Lung (tissue), 12 donors: ENCODE results near the gene CENATAC. TPM values are rescaled to one million over a fixed set of nuclear protein-coding genes. Genes with fewer than 3 reads are reported as not detected.
A peak's percentile ranks its signal among the peaks of the same experiment; 100 is the strongest.
"Not testable (repeated sequence)": the region's sequence is repeated elsewhere in the genome, so short reads cannot be mapped to it uniquely, and the experiment has no call there.

Source experiments
- ATAC-seq: fragments of 200-7000 bp; cut with Tn5 transposase; one replicate; pipeline ENCODE4 v1.9.1; 2020; ENCODE audit warnings: moderate number of reproducible peaks; ENCODE audit not compliant: insufficient read depth, low FRiP score
- DNase-seq, 3 donors: peaks; one replicate each; pipeline ENCODE4 v3.0.0-alpha.2; 2013 to 2017
- H3K27ac ChIP-seq, 2 donors: one replicate each; pipeline ENCODE4 v1.5.1; 2013; ENCODE audit warnings: mild to moderate bottlenecking in 2 of 2, moderate library complexity in 2 of 2, control low read depth in 1 of 2, inconsistent platforms in 1 of 2, low read depth in 1 of 2, low read length in 1 of 2
- H3K27me3 ChIP-seq, 3 donors: one replicate each; pipeline ENCODE4 v1.5.1; 2013; ENCODE audit warnings: low read length in 2 of 3; ENCODE audit not compliant: control insufficient read depth in 3 of 3, insufficient read depth in 3 of 3
- H3K36me3 ChIP-seq, 4 donors: one replicate each; pipeline ENCODE4 v1.5.1; 2013; ENCODE audit warnings: low read length in 4 of 4, mild to moderate bottlenecking in 1 of 4, moderate library complexity in 1 of 4; ENCODE audit not compliant: control insufficient read depth in 4 of 4, insufficient read depth in 4 of 4
- H3K4me1 ChIP-seq, 5 donors: one replicate each; pipeline ENCODE4 v1.5.1; 2013; ENCODE audit warnings: low read length in 5 of 5, mild to moderate bottlenecking in 2 of 5, moderate library complexity in 1 of 5; ENCODE audit not compliant: control insufficient read depth in 5 of 5, insufficient read depth in 5 of 5
- H3K4me3 ChIP-seq: one replicate; pipeline ENCODE4 v1.5.1; 2013; ENCODE audit warnings: mild to moderate bottlenecking, control low read depth, moderate library complexity
- H3K9ac ChIP-seq, 2 donors: one replicate each; pipeline ENCODE4 v1.5.1; 2013; ENCODE audit warnings: low read length in 2 of 2, control low read depth in 1 of 2; ENCODE audit not compliant: insufficient read depth in 1 of 2
- H3K9me3 ChIP-seq, 4 donors: one replicate each; pipeline ENCODE4 v1.5.1; 2013; ENCODE audit warnings: low read length in 3 of 4, mild to moderate bottlenecking in 1 of 4, moderate library complexity in 1 of 4; ENCODE audit not compliant: control insufficient read depth in 4 of 4, insufficient read depth in 3 of 4
- WGBS, 2 donors: extraction: QIAGEN DNeasy Blood & Tissue Kit; methylation state at CpG; one replicate each; pipeline ENCODE4 v1.1.7; 2013; 5-methylcytosine and 5-hydroxymethylcytosine counted together
- polyA plus RNA-seq, 2 donors: library from polyadenylated mRNA; stranded (reverse); fragments of 200-250 nt; gene quantifications; one replicate each; pipeline ENCODE4 v1.2.1, GENCODE V29; 2013
- total RNA-seq, 2 donors: library from RNA; depleted of rRNA in 1 of 2; stranded (reverse); fragments of >200 nt in 1 of 2; gene quantifications; one replicate each; pipeline ENCODE4 v1.2.1, GENCODE V29; 2014 to 2021
- TF ChIP-seq, protein P1 (sequence below): IDR thresholded peaks from 2 replicates; pipeline ENCODE4 v1.5.1; 2012; ENCODE audit warnings: mild to moderate bottlenecking; ENCODE audit errors: control extremely low read depth, extremely low read depth
- donor health status: control.
- donor health status: control.
- donor health status: Bipolar disorder and iron deficiency.
- donor health status: healthy.
- donor health status: DM: yes; HTN: yes; CAD: no.

Gene CENATAC
- total and polyA plus RNA-seq, 4 donors = 12.3 to 97.5 (median 53.5) TPM

DNA sequence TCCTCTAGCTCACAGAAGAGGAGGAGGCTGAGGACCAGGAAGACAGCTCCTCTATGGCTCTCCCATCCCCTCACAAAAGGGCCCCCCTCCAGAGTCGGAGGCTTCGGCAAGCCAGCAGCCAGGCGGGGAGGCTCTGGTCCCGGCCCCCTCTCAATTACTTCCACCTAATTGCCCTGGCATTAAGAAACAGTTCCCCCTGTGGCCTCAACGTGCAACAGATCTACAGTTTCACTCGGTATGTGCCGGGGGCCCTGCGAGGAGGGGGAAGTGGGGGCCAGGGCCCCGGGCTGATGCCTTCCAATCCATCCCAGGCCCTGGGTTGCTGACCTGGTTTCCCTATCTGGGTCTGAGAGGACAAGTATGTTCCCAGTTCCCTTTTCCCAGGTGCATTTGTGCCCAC is 18.5 kb upstream of the CENATAC start:
- DNase-seq (no peak), ATAC-seq (no peak)
- Histone ChIP-seq H3K27me3 (no peaks in the 10 kb centered on the region), H3K4me3 (no peak overlapping the region), H3K9me3 (no peaks in the 10 kb centered on the region), H3K9ac (no peak overlapping the region), H3K4me1 (peaks cover 0 to 13% (median 0%) of the 10 kb centered on the region in 5 donors), H3K27ac (no peak overlapping the region), H3K36me3 (no peaks in the 10 kb centered on the region)
- TF ChIP-seq, protein P1, sequence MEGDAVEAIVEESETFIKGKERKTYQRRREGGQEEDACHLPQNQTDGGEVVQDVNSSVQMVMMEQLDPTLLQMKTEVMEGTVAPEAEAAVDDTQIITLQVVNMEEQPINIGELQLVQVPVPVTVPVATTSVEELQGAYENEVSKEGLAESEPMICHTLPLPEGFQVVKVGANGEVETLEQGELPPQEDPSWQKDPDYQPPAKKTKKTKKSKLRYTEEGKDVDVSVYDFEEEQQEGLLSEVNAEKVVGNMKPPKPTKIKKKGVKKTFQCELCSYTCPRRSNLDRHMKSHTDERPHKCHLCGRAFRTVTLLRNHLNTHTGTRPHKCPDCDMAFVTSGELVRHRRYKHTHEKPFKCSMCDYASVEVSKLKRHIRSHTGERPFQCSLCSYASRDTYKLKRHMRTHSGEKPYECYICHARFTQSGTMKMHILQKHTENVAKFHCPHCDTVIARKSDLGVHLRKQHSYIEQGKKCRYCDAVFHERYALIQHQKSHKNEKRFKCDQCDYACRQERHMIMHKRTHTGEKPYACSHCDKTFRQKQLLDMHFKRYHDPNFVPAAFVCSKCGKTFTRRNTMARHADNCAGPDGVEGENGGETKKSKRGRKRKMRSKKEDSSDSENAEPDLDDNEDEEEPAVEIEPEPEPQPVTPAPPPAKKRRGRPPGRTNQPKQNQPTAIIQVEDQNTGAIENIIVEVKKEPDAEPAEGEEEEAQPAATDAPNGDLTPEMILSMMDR = no peak
- 24 to 56% methylated on average over 9 of the region's 9 CpGs for WGBS, 2 donors

DNA sequence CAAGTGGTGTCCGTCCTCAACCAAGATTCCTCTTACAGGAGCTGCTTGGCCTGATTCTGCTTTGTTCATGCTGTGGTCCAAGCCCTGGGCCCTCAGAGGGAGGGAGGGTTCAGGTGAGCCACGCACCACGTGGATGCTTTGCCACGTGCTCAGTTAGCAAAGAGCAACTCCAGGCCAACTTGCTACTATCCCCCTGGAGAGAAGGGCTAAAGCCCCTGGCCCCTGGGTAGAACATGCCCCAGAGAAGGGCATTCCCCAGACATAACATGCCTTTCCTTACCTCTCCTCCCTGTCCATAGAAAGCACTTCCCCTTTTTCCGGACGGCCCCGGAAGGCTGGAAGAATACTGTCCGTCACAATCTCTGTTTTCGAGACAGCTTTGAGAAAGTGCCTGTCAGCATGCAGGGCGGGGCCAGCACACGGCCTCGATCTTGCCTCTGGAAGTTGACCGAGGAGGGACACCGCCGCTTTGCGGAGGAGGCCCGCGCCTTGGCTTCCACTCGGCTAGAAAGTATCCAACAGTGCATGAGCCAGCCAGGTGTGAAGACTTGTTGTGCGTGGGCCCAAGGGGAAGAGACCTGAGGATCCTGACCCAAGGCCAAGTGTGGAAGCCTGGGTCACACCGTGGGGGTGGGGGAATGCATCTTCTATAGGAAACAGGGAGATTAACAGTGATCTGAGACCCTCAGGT is 17.6 kb upstream of the CENATAC start:
- H3K9ac ChIP-seq = peak overlapping the region in 1 of 2 donors; percentile 37
- TF ChIP-seq, protein P1 = no peak
- H3K4me1 ChIP-seq = peaks cover 0 to 13% (median 0%) of the 10 kb centered on the region in 5 donors
- H3K4me3 ChIP-seq = no peak overlapping the region
- peak; percentile 29 to 47 (median 36) for DNase-seq
- peak; percentile 54 for ATAC-seq
- no peaks in the 10 kb centered on the region for H3K27me3 ChIP-seq
- H3K27ac ChIP-seq = no peak overlapping the region
- no peaks in the 10 kb centered on the region for H3K36me3 ChIP-seq
- no peaks in the 10 kb centered on the region for H3K9me3 ChIP-seq
- 21 to 29% methylated on average over 21 of the region's 21 CpGs for WGBS, 2 donors

DNA sequence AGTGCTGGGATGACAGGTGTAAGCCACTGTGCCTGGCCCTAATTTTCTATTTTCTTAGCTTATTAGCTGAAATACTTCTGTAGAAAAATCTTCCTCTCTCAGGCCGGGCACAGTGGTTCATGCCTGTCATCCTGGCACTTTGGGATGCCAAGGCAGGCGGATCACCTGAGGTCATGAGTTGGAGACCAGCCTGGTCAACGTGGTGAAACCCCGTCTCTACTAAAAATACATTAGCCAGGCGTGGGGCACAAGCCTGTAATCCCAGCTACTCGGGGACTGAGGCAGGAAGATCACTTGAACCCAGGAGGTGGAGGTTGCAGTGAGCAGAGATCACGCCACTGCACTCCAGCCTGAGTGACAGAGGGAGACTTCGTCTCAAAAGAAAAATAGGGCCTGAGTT is 13.6 kb upstream of the CENATAC start:
- H3K36me3 ChIP-seq, H3K4me3 ChIP-seq, H3K9me3 ChIP-seq, H3K27me3 ChIP-seq, H3K9ac ChIP-seq, DNase-seq, ATAC-seq: not testable (repeated sequence)
- WGBS, 2 donors = 67 to 74% methylated on average over 8 of the region's 8 CpGs
- H3K27ac ChIP-seq = peak overlapping the region in 1 of 2 donors; percentile 3
- peaks cover 0 to 13% (median 0%) of the 10 kb centered on the region in 5 donors for H3K4me1 ChIP-seq

DNA sequence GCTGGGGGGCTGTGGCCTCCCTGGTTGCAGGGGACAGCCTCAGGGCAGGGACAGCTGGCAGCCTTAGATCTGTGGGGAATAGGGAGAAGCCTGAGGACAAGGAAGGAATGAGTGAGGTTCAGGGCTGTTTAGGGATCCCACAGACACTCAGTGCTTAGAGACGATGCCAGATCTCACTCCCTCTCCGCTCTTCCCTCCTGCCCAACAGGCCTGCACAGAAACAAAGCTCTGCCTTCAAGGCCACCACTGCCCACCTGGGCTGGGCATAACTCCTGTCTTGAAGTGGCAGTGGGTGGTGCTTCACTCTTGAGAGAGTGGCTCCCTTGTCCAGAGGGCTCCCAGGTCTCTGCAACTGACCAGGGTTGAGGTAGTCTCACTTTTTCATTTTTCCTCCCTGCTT is 13.1 kb upstream of the CENATAC start:
- no peaks in the 10 kb centered on the region for H3K27me3 ChIP-seq
- H3K9me3 ChIP-seq = no peaks in the 10 kb centered on the region
- ATAC-seq (no peak), DNase-seq (no peak)
- H3K4me1 ChIP-seq = peaks cover 0 to 9% (median 0%) of the 10 kb centered on the region in 5 donors
- no peak overlapping the region for H3K9ac ChIP-seq
- H3K4me3 ChIP-seq = no peak overlapping the region
- TF ChIP-seq, protein P1 = no peak
- H3K36me3 ChIP-seq = no peaks in the 10 kb centered on the region
- WGBS, 2 donors = 74 to 80% methylated on average over 2 of the region's 2 CpGs
- H3K27ac ChIP-seq = peak overlapping the region in 1 of 2 donors; percentile 3
